Bronchial epithelial cell (primary cell): ENCODE measurements around the gene GRIP1. TPM values are rescaled to one million over a fixed set of nuclear protein-coding genes. Genes with fewer than 3 reads are reported as not detected.

Experiments
- DNase-seq: peaks from one replicate; pipeline ENCODE4 v3.0.0-alpha.2; 2010; ENCODE audit warnings: low read depth
- FAIRE-seq: peaks from 2 replicates; lab custom pipeline; 2011; peaks lifted over from hg19 to GRCh38; lab: Jason Lieb, UNC
- H3K27me3 ChIP-seq: 2 replicates; pipeline ENCODE4 v1.5.1; 2011; ENCODE audit warnings: low read length; ENCODE audit not compliant: control insufficient read depth, insufficient read depth
- H3K36me3 ChIP-seq: 2 replicates; pipeline ENCODE4 v1.5.1; 2011; ENCODE audit warnings: low read length; ENCODE audit not compliant: control insufficient read depth, insufficient read depth
- H3K4me3 ChIP-seq: 2 replicates; pipeline ENCODE4 v1.5.1; 2011; ENCODE audit warnings: mild to moderate bottlenecking, low read depth, low read length, control low read depth
- total RNA-seq: library from RNA; depleted of rRNA; stranded (reverse); fragments of >200 nt; gene quantifications from 2 replicates; pipeline ENCODE4 v1.2.1, GENCODE V29; 2014
- TF ChIP-seq, protein P1 (sequence below): IDR thresholded peaks from 2 replicates; pipeline ENCODE4 v1.5.1; 2011; ENCODE audit warnings: mild to moderate bottlenecking, moderate library complexity, low read length, control low read depth, inconsistent platforms; ENCODE audit not compliant: insufficient read depth, severe bottlenecking

Gene GRIP1
- total RNA-seq, 1 donor from 2014 or later: 3.9 TPM

DNA sequence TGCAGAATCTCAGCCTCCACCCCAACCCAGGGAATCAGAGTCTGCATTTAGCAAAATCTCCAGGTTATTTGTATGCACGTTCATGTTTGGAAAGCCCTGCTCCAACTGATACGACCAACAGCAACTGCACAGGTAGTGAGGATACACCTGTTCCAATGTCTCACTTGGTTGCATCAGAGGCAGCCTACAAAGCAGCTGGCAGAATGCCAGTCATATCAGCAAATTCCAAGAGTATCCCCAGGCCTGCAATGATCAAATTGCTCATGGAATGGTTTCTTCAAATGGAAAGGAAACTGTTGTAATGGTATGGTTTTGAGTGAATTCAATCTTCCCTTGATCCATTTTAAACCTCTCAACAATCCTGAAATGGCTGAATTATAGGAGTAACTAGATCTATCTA lies 75.4 kb downstream of the GRIP1 start:
- DNase-seq: peak; percentile 52
- no peaks in the 10 kb centered on the region for H3K36me3 ChIP-seq
- TF ChIP-seq, protein P1, sequence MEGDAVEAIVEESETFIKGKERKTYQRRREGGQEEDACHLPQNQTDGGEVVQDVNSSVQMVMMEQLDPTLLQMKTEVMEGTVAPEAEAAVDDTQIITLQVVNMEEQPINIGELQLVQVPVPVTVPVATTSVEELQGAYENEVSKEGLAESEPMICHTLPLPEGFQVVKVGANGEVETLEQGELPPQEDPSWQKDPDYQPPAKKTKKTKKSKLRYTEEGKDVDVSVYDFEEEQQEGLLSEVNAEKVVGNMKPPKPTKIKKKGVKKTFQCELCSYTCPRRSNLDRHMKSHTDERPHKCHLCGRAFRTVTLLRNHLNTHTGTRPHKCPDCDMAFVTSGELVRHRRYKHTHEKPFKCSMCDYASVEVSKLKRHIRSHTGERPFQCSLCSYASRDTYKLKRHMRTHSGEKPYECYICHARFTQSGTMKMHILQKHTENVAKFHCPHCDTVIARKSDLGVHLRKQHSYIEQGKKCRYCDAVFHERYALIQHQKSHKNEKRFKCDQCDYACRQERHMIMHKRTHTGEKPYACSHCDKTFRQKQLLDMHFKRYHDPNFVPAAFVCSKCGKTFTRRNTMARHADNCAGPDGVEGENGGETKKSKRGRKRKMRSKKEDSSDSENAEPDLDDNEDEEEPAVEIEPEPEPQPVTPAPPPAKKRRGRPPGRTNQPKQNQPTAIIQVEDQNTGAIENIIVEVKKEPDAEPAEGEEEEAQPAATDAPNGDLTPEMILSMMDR: no peak

DNA sequence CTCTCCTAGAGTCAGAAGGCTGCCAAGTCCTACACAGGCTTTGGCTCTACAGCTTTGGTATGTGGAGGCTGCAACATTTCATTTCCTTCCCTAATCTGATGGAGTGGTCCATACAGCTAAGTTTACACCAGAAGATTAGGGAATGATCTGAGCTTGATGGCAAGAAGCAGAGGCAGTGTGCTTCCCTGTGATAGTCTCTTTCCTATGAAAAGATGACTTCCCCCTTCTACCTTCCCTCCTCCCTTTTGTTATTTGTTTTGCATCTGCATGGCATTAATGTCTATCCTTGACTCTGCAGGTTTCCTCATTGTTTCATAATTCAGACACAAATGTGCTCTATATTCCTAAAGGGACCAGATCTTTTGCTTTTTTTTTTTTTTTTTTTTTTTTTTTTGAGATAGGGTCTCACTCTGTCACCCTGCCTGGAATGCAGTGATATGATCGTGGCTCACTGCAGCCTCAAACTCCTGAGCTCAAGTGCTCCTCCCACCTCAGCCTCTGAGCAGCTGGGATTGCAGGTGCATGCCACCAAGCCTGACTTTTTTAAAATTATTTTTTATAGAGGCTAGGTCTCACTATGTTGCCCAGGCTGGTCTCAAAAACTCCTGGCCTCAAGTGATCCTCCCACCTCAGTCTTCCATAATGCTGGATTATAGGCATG lies 76.3 kb downstream of the GRIP1 start:
- Histone ChIP-seq H3K4me3 (no peak overlapping the region), H3K36me3 (no peaks in the 10 kb centered on the region), H3K27me3 (no peaks in the 10 kb centered on the region)
- DNase-seq (no peak), FAIRE-seq (no peak)
- TF ChIP-seq, protein P1: no peak

More for the DNA sequence above, 75.4 kb downstream of the GRIP1 start:
- FAIRE-seq: peak; percentile 73
- no peak overlapping the region for H3K4me3 ChIP-seq
- no peaks in the 10 kb centered on the region for H3K27me3 ChIP-seq

DNA sequence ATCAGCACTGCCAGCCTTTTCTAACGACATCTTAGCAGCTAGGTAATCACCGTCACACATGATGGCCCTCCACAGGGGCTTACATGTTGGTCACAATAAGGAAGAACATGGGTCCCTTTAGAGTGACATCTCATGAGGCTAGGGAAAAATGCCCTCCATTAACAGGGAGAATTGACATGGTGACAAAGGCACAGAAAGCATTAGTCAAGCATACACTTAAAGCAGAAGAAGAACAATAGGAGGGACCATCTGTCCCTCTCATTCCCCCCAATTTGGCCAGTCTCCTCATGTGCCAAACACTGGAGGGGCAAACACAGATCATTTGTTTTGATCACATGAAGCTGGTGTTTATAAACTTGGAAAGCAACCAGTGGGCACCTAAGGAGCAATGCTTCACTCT lies 78.0 kb downstream of the GRIP1 start:
- no peak for DNase-seq
- Histone ChIP-seq H3K27me3 (no peaks in the 10 kb centered on the region), H3K36me3 (no peaks in the 10 kb centered on the region), H3K4me3 (no peak overlapping the region)
- FAIRE-seq: no peak
- TF ChIP-seq, protein P1: no peak

DNA sequence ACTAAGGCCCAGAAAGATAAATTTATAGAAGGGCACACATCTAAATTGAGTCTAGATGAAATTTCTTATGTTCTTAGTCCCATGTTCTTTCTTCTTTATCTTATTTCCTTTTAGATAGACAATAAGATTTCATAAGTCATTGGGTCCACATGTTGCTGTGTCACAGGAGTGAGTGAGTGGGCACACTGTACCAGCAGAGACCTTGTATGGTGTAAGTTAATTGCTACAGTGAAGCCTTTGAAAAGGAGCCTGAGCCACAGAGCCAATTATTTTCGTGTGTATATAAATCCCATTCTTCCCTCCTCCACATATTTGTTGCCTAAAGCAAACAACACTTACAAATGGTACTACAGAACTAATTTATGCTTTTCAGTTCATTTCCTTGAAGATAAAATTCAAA lies 79.1 kb downstream of the GRIP1 start:
- Histone ChIP-seq H3K4me3 (no peak overlapping the region), H3K27me3 (no peaks in the 10 kb centered on the region), H3K36me3 (no peaks in the 10 kb centered on the region)
- TF ChIP-seq, protein P1: no peak
- DNase-seq: no peak
- FAIRE-seq: no peak

DNA sequence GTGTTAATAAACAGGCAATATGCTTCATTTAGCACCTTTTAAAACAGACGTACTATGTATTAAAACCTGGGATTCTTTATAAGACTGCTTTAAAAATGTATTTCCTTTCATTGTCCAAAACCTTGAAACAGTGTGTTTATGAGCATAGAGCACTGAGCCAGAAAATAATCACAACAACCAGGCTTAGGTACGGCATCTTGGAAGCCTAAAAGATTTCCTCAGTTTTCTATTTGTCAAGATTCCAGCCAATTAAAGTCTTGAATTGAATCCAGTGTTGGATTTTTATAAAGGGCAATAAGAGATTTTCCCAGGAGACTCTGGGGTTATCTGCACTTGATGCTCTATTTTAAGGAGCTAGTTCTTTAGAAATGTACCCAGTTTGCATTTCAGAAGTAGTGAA lies 80.3 kb downstream of the GRIP1 start:
- no peak overlapping the region for H3K4me3 ChIP-seq
- H3K27me3 ChIP-seq: no peaks in the 10 kb centered on the region
- TF ChIP-seq, protein P1: no peak
- DNase-seq: no peak
- FAIRE-seq: no peak
- H3K36me3 ChIP-seq: no peaks in the 10 kb centered on the region

DNA sequence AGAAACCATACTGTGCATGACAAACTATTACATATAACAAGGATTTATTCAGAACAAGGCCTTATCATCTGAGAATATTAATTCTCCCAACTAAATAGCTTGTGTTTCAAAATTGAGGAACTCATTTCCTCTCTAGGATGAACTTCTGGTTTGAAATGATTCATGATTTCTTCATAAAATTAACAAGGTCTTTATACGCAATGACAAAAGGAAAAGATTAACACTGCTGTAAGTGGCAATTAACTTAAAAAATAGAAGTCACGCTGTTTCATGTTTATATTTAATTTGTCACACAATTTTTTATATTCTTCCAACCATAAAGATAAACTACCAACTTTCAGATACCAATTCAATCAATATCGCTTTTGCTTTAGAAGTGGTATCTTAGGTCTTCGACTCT lies 80.8 kb downstream of the GRIP1 start:
- H3K36me3 ChIP-seq: no peaks in the 10 kb centered on the region
- H3K4me3 ChIP-seq: no peak overlapping the region
- H3K27me3 ChIP-seq: no peaks in the 10 kb centered on the region
- DNase-seq: peak; percentile 20
- TF ChIP-seq, protein P1: no peak
- FAIRE-seq: no peak
